Endothelial cell of umbilical vein (primary cell): Measurements from ENCODE around the gene MTCL1. TPM values are rescaled to one million over a fixed set of nuclear protein-coding genes. Genes with fewer than 3 reads are reported as not detected.

Experiments used
- BruUV-seq: library from RNA; stranded (reverse); fragments of 400-500 nt; replicated peaks from 2 replicates; lab custom pipeline; 2021; lab: Mats Ljungman, UMichigan
- CTCF ChIA-PET: fragments of 300-600, 350-600 bp; sonication (Branson Sonifier 250); formaldehyde crosslinking; loops from one replicate; lab custom pipeline; 2021; ENCODE audit warnings: antibody characterized with exemption, inconsistent platforms; lab: Charles Lee
- POLR2A ChIA-PET: fragments of 300-600, 350-600 bp; sonication (Branson Sonifier 250); formaldehyde crosslinking; loops from one replicate; lab custom pipeline; 2021; ENCODE audit warnings: antibody characterized with exemption, inconsistent platforms; lab: Charles Lee
- DNase-seq: peaks from one replicate; pipeline ENCODE4 v3.0.0-alpha.2; 2011; ENCODE audit warnings: low read depth, low spot score
- FAIRE-seq: peaks from 2 replicates; lab custom pipeline; 2011; peaks lifted over from hg19 to GRCh38; lab: Jason Lieb, UNC
- H2AFZ ChIP-seq: 2 replicates; pipeline ENCODE4 v1.6.0; 2012; ENCODE audit warnings: low read depth, low read length, control low read depth, inconsistent platforms
- H3K27ac ChIP-seq: 2 replicates; pipeline ENCODE4 v1.5.1; 2011; ENCODE audit warnings: low read depth, mild to moderate bottlenecking, control low read depth, low read length, moderate library complexity; ENCODE audit not compliant: insufficient read depth
- H3K27me3 ChIP-seq, 2 experiments: 2 replicates each; pipeline versions ENCODE4 v1.6.0 to v1.6.1; 2011; ENCODE audit warnings: low read length in 2 of 2, mixed read lengths in 1 of 2; ENCODE audit not compliant: control insufficient read depth in 2 of 2, insufficient read depth in 2 of 2
- H3K36me3 ChIP-seq, 2 experiments: 2 replicates in 1 of 2; 3 replicates in 1 of 2; pipeline ENCODE4 v1.5.1; 2011; ENCODE audit warnings: low read length in 2 of 2, mild to moderate bottlenecking in 1 of 2, moderate library complexity in 1 of 2; ENCODE audit not compliant: control insufficient read depth in 2 of 2, insufficient read depth in 2 of 2; ENCODE audit errors: extremely low read depth in 1 of 2
- H3K4me1 ChIP-seq: 3 replicates; pipeline ENCODE4 v1.5.1; 2011; ENCODE audit warnings: mild to moderate bottlenecking, low read length; ENCODE audit not compliant: control insufficient read depth, insufficient read depth; ENCODE audit errors: extremely low read depth
- H3K4me2 ChIP-seq: 2 replicates; pipeline ENCODE4 v1.6.1; 2011; ENCODE audit warnings: low read length, control low read depth, mixed read lengths; ENCODE audit not compliant: insufficient read depth
- H3K4me3 ChIP-seq, 3 experiments: fragments of 200-600 bp in 1 of 3; sonication (generic), shearing (Covaris generic) in 1 of 3; replicated peaks in 1 of 3; 2 replicates each; pipeline ENCODE4 v1.5.1; 2011 to 2016; ENCODE audit warnings: control low read depth in 3 of 3, low read length in 3 of 3, mild to moderate bottlenecking in 2 of 3, inconsistent platforms in 1 of 3, low read depth in 1 of 3, moderate library complexity in 1 of 3; ENCODE audit not compliant: insufficient read depth in 1 of 3
- H3K79me2 ChIP-seq: 2 replicates; pipeline ENCODE4 v1.6.0; 2012; ENCODE audit warnings: low read length, inconsistent platforms; ENCODE audit not compliant: control insufficient read depth, insufficient read depth
- H3K9ac ChIP-seq: replicated peaks from 2 replicates; pipeline ENCODE3; 2011; ENCODE audit warnings: low read length, control low read depth; ENCODE audit not compliant: insufficient read depth; ENCODE audit errors: extremely low read depth
- H3K9me1 ChIP-seq: replicated peaks from 3 replicates; pipeline ENCODE4 v1.6.0; 2011; ENCODE audit warnings: mild to moderate bottlenecking, low read length; ENCODE audit not compliant: control insufficient read depth, insufficient read depth; ENCODE audit errors: extremely low read depth
- H3K9me3 ChIP-seq: replicated peaks from 2 replicates; pipeline ENCODE4 v1.5.1; 2012; ENCODE audit warnings: low read length, inconsistent platforms; ENCODE audit not compliant: control insufficient read depth, insufficient read depth
- H4K20me1 ChIP-seq: replicated peaks from 2 replicates; pipeline ENCODE3; 2011; ENCODE audit warnings: mild to moderate bottlenecking, low read length; ENCODE audit not compliant: control insufficient read depth, insufficient read depth; ENCODE audit errors: extremely low read depth
- EZH2 ChIP-seq: IDR thresholded peaks from 2 replicates; pipeline ENCODE4 v1.6.1; 2012; ENCODE audit warnings: borderline replicate concordance, low read depth, mild to moderate bottlenecking, moderate library complexity, low read length, inconsistent platforms; ENCODE audit not compliant: severe bottlenecking
- FOS ChIP-seq: IDR thresholded peaks from 2 replicates; pipeline ENCODE4 v1.6.1; 2011; ENCODE audit warnings: mild to moderate bottlenecking, low read length, moderate library complexity, borderline replicate concordance; ENCODE audit not compliant: insufficient read depth
- GATA2 ChIP-seq: IDR thresholded peaks from 2 replicates; pipeline ENCODE4 v1.7.0; 2011; ENCODE audit warnings: low read depth, mild to moderate bottlenecking, moderate library complexity, mixed read lengths, low read length; ENCODE audit not compliant: insufficient read length, insufficient read depth
- JUN ChIP-seq: IDR thresholded peaks from 2 replicates; pipeline ENCODE4 v1.6.1; 2011; ENCODE audit warnings: borderline replicate concordance, low read depth; ENCODE audit not compliant: insufficient read length, insufficient read depth
- MYC ChIP-seq: IDR thresholded peaks from one replicate; pipeline ENCODE4 v1.6.1; 2011; ENCODE audit warnings: mild to moderate bottlenecking, low read depth, low read length
- POLR2A ChIP-seq: IDR thresholded peaks from 2 replicates; pipeline ENCODE4 v1.6.1; 2012; ENCODE audit warnings: low read depth, mild to moderate bottlenecking, control low read depth, low read length
- POLR2AphosphoS5 ChIP-seq: IDR thresholded peaks from 2 replicates; pipeline ENCODE4 v1.6.1; 2012; ENCODE audit warnings: low read depth, mild to moderate bottlenecking, control low read depth, low read length, moderate library complexity; ENCODE audit not compliant: insufficient read depth
- dilution Hi-C: fragments of 300-500 bp; cut with MboI; formaldehyde crosslinking; loops from one replicate; pipeline ENCODE4 v1.15.0; 2019; ENCODE audit warnings: low sequenced_read_pairs; ENCODE audit not compliant: extremely low pct_ligation_motif_present
- intact Hi-C: fragments of 100-400 bp; cut with micrococcal nuclease; formaldehyde crosslinking; loops from one replicate; pipeline ENCODE4 v1.10.0; 2022
- polyA plus RNA-seq, 4 experiments: library from polyadenylated mRNA; depleted of rRNA in 3 of 4; stranded (reverse) in 3 of 4; unstranded in 1 of 4; fragments of >200 nt; gene quantifications; 2 replicates each; pipeline versions ENCODE4 v1.2.1 to v1.2.3, GENCODE V29; 2011 to 2012; ENCODE audit warnings: missing spikeins in 1 of 4
- total RNA-seq: library from RNA; stranded (reverse); gene quantifications from 2 replicates; pipeline ENCODE4 v1.2.3, GENCODE V29; 2021
- TF ChIP-seq, protein P1 (sequence below): IDR thresholded peaks from 2 replicates; pipeline ENCODE4 v1.6.1; 2011; ENCODE audit not compliant: insufficient read depth, insufficient read length
- TF ChIP-seq, protein P2 (sequence below), 2 donors: IDR thresholded peaks; 1 replicate in 1 of 2; 2 replicates in 1 of 2; pipeline ENCODE4 v1.5.1; 2011; ENCODE audit warnings: low read length in 2 of 2, mild to moderate bottlenecking in 2 of 2, moderate library complexity in 2 of 2, control low read depth in 1 of 2, inconsistent platforms in 1 of 2, low read depth in 1 of 2; ENCODE audit not compliant: insufficient read depth in 1 of 2; ENCODE audit errors: extremely low read depth in 1 of 2

The MTCL1 gene
- total and polyA plus RNA-seq, 2 donors (not counting 3 experiments of a cell fraction or from before 2014, with no cell fraction given) = 11.9 to 75.7 TPM

DNA sequence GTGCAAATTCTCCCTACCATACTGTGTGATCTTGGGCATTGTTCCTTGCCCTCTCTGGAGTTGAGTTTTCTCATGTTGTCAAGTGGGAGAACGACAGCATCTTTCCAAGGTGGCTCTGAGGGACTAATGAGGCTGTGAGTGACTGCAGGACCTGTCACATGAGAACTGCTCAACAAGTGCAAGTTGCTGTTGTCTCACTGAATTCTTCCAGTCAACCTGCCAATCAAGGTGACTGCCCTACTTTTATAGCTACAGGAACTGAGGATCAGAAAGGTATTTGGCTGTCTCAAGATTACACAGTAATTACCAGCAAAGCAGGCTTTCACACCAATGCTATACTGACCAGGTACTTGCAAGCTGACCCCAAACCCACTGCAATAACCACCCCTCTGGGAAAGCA lies 137.6 kb downstream of the MTCL1 start:
- Histone ChIP-seq H3K9me3 (no peaks in the 10 kb centered on the region), H3K4me1 (no peaks in the 10 kb centered on the region), H3K9me1 (no peaks in the 10 kb centered on the region), H4K20me1 (no peaks in the 10 kb centered on the region), H3K27me3 (peaks cover 5 to 12% of the 10 kb centered on the region in 2 experiments), H3K9ac (no peak overlapping the region), H3K79me2 (no peaks in the 10 kb centered on the region), H2AFZ (no peak overlapping the region), H3K4me3 (no peak overlapping the region), H3K36me3 (no peaks in the 10 kb centered on the region), H3K4me2 (no peak overlapping the region), H3K27ac (no peak overlapping the region)
- DNase-seq (no peak), FAIRE-seq (no peak)
- TF ChIP-seq FOS (no peak), GATA2 (no peak), MYC (no peak), JUN (no peak), POLR2AphosphoS5 (no peak), EZH2 (no peak), POLR2A (no peak)
- TF ChIP-seq, protein P1, sequence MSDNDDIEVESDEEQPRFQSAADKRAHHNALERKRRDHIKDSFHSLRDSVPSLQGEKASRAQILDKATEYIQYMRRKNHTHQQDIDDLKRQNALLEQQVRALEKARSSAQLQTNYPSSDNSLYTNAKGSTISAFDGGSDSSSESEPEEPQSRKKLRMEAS = no peak
- TF ChIP-seq, protein P2, sequence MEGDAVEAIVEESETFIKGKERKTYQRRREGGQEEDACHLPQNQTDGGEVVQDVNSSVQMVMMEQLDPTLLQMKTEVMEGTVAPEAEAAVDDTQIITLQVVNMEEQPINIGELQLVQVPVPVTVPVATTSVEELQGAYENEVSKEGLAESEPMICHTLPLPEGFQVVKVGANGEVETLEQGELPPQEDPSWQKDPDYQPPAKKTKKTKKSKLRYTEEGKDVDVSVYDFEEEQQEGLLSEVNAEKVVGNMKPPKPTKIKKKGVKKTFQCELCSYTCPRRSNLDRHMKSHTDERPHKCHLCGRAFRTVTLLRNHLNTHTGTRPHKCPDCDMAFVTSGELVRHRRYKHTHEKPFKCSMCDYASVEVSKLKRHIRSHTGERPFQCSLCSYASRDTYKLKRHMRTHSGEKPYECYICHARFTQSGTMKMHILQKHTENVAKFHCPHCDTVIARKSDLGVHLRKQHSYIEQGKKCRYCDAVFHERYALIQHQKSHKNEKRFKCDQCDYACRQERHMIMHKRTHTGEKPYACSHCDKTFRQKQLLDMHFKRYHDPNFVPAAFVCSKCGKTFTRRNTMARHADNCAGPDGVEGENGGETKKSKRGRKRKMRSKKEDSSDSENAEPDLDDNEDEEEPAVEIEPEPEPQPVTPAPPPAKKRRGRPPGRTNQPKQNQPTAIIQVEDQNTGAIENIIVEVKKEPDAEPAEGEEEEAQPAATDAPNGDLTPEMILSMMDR (IDR thresholded peaks at IDR 0.05; ENCODE audit: extremely low read depth in 1 of 2, insufficient read depth in 1 of 2, low read depth in 1 of 2, low read length in 2 of 2) = no peak
- intact Hi-C loops (no loop called here), dilution Hi-C loops (no loop called here)
- ChIA-PET CTCF (interaction anchor here (1.0 to 2.3 kb wide), 3 partner anchors 12 to 145 kb away, joined by 3 to 6 read pairs (median 3); no protein-coding TSS in a partner anchor), POLR2A (no interaction called here)
- BruUV-seq = no TSS peak
